SH-SY5Y (cell line): Measurements from ENCODE around the gene REXO1.

ENCODE experiments used
- GATA2 ChIP-seq: IDR thresholded peaks from 2 replicates; pipeline ENCODE4 v1.6.1; 2011; ENCODE audit warnings: mild to moderate bottlenecking, low read depth, low read length
- GATA3 ChIP-seq: IDR thresholded peaks from 2 replicates; pipeline ENCODE4 v1.6.1; 2011; ENCODE audit warnings: low read depth, mild to moderate bottlenecking, low read length, moderate library complexity

- no peak for TF ChIP-seq GATA2
- TF ChIP-seq GATA3 = no peak
Observed at GRCh38 chr19:1833540-1833939, 14.7 kb downstream of the REXO1 start.
